GM12878 (cell line): ENCODE data around the gene ZNF783. TPM values are rescaled to one million over a fixed set of nuclear protein-coding genes. Genes with fewer than 3 reads are reported as not detected.

Source experiments
- E4F1 ChIP-seq: fragments of 450-650 bp; IDR thresholded peaks from 2 replicates; pipeline ENCODE4 v1.6.1; 2018; ENCODE audit warnings: borderline replicate concordance, mild to moderate bottlenecking; ENCODE audit not compliant: partially characterized antibody
- KLF5 ChIP-seq: fragments of 450-650 bp; IDR thresholded peaks from 2 replicates; pipeline ENCODE4 v1.6.1; 2014; ENCODE audit warnings: mild to moderate bottlenecking; ENCODE audit not compliant: partially characterized antibody
- NR2C1 ChIP-seq: fragments of 450-650 bp; IDR thresholded peaks from 2 replicates; pipeline ENCODE4 v1.6.1; 2017; ENCODE audit warnings: antibody characterized with exemption, mild to moderate bottlenecking, moderate library complexity
- SRF ChIP-seq, 2 experiments: IDR thresholded peaks; 2 replicates each; pipeline ENCODE4 v1.6.1; 2011; ENCODE audit warnings: low read depth in 2 of 2, low read length in 2 of 2, mild to moderate bottlenecking in 1 of 2, moderate library complexity in 1 of 2
- ZZZ3 ChIP-seq: IDR thresholded peaks from 2 replicates; pipeline ENCODE4 v1.6.1; 2011; ENCODE audit warnings: low read depth; ENCODE audit not compliant: control insufficient read depth, insufficient read length
- polyA plus RNA-seq, 11 experiments: library from polyadenylated mRNA; depleted of rRNA in 4 of 11; unstranded in 6 of 11; stranded (reverse) in 5 of 11; fragments of >200 nt; fragmentation: Nextera tagmentation in 4 of 11; fragmentation: Illumina TruSeq in 1 of 11; extraction: Ambion mirVana in 4 of 11; extraction: Trizol in 1 of 11; gene quantifications; 1 replicate in 1 of 11; 2 replicates in 10 of 11; pipeline versions ENCODE4 v1.2.1 to v1.2.3, GENCODE V29; 2011 to 2016; ENCODE audit warnings: inconsistent platforms in 2 of 11, missing spikeins in 2 of 11, low read depth in 1 of 11
- total RNA-seq, 4 experiments: library from RNA; depleted of rRNA in 3 of 4; stranded (reverse); fragments of >200 nt in 3 of 4; fragmentation: Illumina TruSeq in 1 of 4; extraction: Trizol in 1 of 4; gene quantifications; 2 replicates each; pipeline versions ENCODE4 v1.2.1 to v1.2.3, GENCODE V29; 2013 to 2021
- TF ChIP-seq, protein P1 (sequence below): fragments of 450-650 bp; IDR thresholded peaks from 2 replicates; pipeline ENCODE4 v1.6.1; 2017; ENCODE audit warnings: mild to moderate bottlenecking, moderate library complexity

ZNF783 gene
- total and polyA plus RNA-seq, 10 of the 15 experiments (the other 5 are each of a cell fraction or from before 2014, with no cell fraction given), result 2.0 to 14.4 (median 6.4) TPM

DNA sequence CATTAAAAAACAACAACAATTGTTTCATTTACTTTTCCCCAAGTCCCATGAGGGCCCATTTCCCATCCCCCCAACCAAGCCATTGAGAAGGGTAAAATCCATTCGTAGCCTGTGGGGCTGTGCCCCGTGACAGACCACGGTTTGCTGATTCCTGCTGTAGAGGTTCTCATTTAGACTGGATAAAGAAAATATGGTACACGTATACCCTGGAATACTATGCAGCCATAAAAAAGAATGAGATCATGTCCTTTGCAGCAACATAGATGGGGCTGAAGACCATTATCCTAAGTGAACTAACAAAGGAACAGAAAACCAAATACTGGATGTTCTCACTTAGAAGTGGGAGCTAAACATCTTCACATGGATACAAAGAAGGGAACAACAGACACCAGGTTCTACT, 44.9 kb downstream of the ZNF783 start (continued):
- TF ChIP-seq E4F1, result no peak
- no peak for TF ChIP-seq NR2C1
- no peak for TF ChIP-seq KLF5
- TF ChIP-seq ZZZ3, result no peak
- TF ChIP-seq SRF (IDR thresholded peaks at IDR 0.05; ENCODE audit: low read depth in 2 of 2, low read length in 2 of 2), result no peak
- TF ChIP-seq, protein P1, sequence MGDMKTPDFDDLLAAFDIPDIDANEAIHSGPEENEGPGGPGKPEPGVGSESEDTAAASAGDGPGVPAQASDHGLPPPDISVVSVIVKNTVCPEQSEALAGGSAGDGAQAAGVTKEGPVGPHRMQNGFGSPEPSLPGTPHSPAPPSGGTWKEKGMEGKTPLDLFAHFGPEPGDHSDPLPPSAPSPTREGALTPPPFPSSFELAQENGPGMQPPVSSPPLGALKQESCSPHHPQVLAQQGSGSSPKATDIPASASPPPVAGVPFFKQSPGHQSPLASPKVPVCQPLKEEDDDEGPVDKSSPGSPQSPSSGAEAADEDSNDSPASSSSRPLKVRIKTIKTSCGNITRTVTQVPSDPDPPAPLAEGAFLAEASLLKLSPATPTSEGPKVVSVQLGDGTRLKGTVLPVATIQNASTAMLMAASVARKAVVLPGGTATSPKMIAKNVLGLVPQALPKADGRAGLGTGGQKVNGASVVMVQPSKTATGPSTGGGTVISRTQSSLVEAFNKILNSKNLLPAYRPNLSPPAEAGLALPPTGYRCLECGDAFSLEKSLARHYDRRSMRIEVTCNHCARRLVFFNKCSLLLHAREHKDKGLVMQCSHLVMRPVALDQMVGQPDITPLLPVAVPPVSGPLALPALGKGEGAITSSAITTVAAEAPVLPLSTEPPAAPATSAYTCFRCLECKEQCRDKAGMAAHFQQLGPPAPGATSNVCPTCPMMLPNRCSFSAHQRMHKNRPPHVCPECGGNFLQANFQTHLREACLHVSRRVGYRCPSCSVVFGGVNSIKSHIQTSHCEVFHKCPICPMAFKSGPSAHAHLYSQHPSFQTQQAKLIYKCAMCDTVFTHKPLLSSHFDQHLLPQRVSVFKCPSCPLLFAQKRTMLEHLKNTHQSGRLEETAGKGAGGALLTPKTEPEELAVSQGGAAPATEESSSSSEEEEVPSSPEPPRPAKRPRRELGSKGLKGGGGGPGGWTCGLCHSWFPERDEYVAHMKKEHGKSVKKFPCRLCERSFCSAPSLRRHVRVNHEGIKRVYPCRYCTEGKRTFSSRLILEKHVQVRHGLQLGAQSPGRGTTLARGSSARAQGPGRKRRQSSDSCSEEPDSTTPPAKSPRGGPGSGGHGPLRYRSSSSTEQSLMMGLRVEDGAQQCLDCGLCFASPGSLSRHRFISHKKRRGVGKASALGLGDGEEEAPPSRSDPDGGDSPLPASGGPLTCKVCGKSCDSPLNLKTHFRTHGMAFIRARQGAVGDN, result no peak
